Activated T-cell treated with anti-CD3 and anti-CD28 coated beads for 48 hours (primary cell): Measurements from ENCODE around the gene NELFA.

Source experiments
- DNase-seq: peaks from one replicate; pipeline ENCODE4 v3.0.0-alpha.2; 2020; ENCODE audit warnings: low read depth

The NELFA gene

DNA sequence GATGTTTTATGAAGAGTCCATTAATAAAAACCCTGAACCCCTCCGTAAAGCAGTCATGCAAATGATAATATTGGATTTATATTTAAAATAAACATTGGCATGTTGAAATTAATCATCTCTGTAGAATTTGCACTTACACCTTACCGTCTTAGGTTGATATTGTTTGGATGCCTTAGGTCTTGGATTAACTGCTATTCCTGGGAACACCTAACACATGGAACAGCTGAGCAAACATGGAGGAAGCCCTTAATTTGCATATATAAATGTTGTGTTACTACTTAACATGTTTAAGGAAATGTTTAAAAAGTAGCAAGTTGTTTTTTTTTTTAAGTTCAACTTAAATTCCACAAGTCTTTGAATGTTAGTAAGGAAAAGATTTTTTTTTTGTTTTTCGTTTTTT lies 75.1 kb downstream of the NELFA start:
- no peak for DNase-seq

DNA sequence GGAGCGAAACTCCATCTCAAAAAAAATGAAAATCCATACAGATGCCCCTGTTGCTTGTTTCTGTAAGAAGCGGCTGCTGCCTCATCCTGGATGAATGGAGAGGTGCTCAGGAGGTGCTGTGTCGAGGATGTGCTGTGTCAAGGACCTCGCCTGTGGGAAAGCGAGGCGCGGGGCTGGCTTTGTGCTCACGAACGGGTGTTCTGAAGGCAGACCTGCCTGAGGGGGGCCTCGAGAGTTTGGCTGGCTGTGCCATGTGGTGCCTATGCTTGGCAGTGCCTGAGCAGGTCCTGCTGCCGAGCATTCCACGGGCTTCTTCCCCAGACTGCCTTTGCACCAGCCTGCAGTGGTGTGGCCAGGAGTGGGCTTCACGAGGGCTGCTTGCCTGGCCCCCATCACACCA lies 76.0 kb downstream of the NELFA start:
- DNase-seq = no peak
